Activated CD4-positive, alpha-beta T cell treated with anti-CD3 and anti-CD28 coated beads, Interleukin-10, Interleukin-2, amounts not matched to agents 100 ng/mL and 50 ng/mL, durations not matched to agents 16 hours and 8 hours (primary cell): ENCODE data around the gene WNK3.

Experiments used
- DNase-seq: peaks from one replicate; pipeline ENCODE4 v3.0.0-alpha.2; 2020

WNK3 gene

GRCh38 chrX:54157561-54157960 lies 200.3 kb downstream of the WNK3 start:
- DNase-seq: no peak
